H9 (cell line): ENCODE measurements around the gene L1TD1. TPM values are rescaled to one million over a fixed set of nuclear protein-coding genes. Genes with fewer than 3 reads are reported as not detected.

ENCODE experiments used
- DNase-seq: peaks from one replicate; pipeline ENCODE4 v3.0.0-alpha.2; 2017
- H2AFZ ChIP-seq: one replicate; pipeline ENCODE4 v1.6.1; 2013; ENCODE audit warnings: mild to moderate bottlenecking, low read length, control low read depth, moderate library complexity
- H2AK5ac ChIP-seq: 2 replicates; pipeline ENCODE4 v1.6.1; 2013; ENCODE audit warnings: low read length, control low read depth, mixed read lengths; ENCODE audit not compliant: insufficient read length
- H2BK120ac ChIP-seq: one replicate; pipeline ENCODE4 v1.6.1; 2013; ENCODE audit warnings: low read depth, mild to moderate bottlenecking, low read length, control low read depth, inconsistent platforms; ENCODE audit not compliant: poor library complexity, severe bottlenecking
- H2BK12ac ChIP-seq: 2 replicates; pipeline ENCODE4 v1.6.1; 2013; ENCODE audit warnings: low read length, control low read depth, mixed read lengths, low read depth; ENCODE audit not compliant: insufficient read length
- H2BK15ac ChIP-seq: 2 replicates; pipeline ENCODE4 v1.6.1; 2013; ENCODE audit warnings: low read depth, low read length, control low read depth
- H2BK20ac ChIP-seq: one replicate; pipeline ENCODE4 v1.6.1; 2013; ENCODE audit warnings: low read depth, mild to moderate bottlenecking, low read length, control low read depth, inconsistent platforms; ENCODE audit not compliant: poor library complexity, severe bottlenecking
- H2BK5ac ChIP-seq: 2 replicates; pipeline ENCODE4 v1.6.1; 2013; ENCODE audit warnings: low read length, control low read depth, mixed read lengths; ENCODE audit not compliant: insufficient read length
- H3K14ac ChIP-seq: 2 replicates; pipeline ENCODE4 v1.6.1; 2013; ENCODE audit warnings: low read length, control low read depth; ENCODE audit not compliant: insufficient read depth
- H3K18ac ChIP-seq: 2 replicates; pipeline ENCODE4 v1.6.1; 2013; ENCODE audit warnings: low read depth, mild to moderate bottlenecking, mixed read lengths, low read length, control low read depth; ENCODE audit not compliant: insufficient read length
- H3K23ac ChIP-seq: 2 replicates; pipeline ENCODE4 v1.6.1; 2013; ENCODE audit warnings: low read length, control low read depth, mixed read lengths, low read depth; ENCODE audit not compliant: insufficient read length
- H3K23me2 ChIP-seq: 2 replicates; pipeline ENCODE4 v1.6.1; 2013; ENCODE audit warnings: low read depth, mild to moderate bottlenecking, mixed read lengths, low read length, control low read depth; ENCODE audit not compliant: insufficient read length, poor library complexity, severe bottlenecking
- H3K27ac ChIP-seq: 2 replicates; pipeline ENCODE4 v1.5.1; 2013; ENCODE audit warnings: low read length, control low read depth, mixed read lengths, low read depth; ENCODE audit not compliant: insufficient read length
- H3K27me3 ChIP-seq: 2 replicates; pipeline ENCODE4 v1.6.1; 2013; ENCODE audit warnings: low read length, control low read depth, inconsistent platforms; ENCODE audit not compliant: insufficient read depth
- H3K4ac ChIP-seq: 2 replicates; pipeline ENCODE4 v1.6.1; 2013; ENCODE audit warnings: low read depth, mild to moderate bottlenecking, control low read depth, inconsistent platforms, low read length, moderate library complexity
- H3K4me1 ChIP-seq: 2 replicates; pipeline ENCODE4 v1.6.1; 2013; ENCODE audit warnings: low read length, control low read depth, inconsistent platforms; ENCODE audit not compliant: insufficient read depth
- H3K4me2 ChIP-seq: 2 replicates; pipeline ENCODE4 v1.6.1; 2013; ENCODE audit warnings: low read length, control low read depth, mixed read lengths; ENCODE audit not compliant: insufficient read length, insufficient read depth
- H3K56ac ChIP-seq: 2 replicates; pipeline ENCODE4 v1.6.1; 2013; ENCODE audit warnings: low read depth, mild to moderate bottlenecking, mixed read lengths, low read length, control low read depth; ENCODE audit not compliant: insufficient read length
- H3K79me1 ChIP-seq: 2 replicates; pipeline ENCODE4 v1.6.1; 2013; ENCODE audit warnings: low read depth, mild to moderate bottlenecking, moderate library complexity, low read length, control low read depth, inconsistent platforms; ENCODE audit not compliant: insufficient read depth, poor library complexity, severe bottlenecking
- H3K79me2 ChIP-seq: 2 replicates; pipeline ENCODE4 v1.6.1; 2013; ENCODE audit warnings: low read length, control low read depth, inconsistent platforms; ENCODE audit not compliant: insufficient read depth
- H3K9ac ChIP-seq: 2 replicates; pipeline ENCODE4 v1.6.1; 2013; ENCODE audit warnings: low read length, control low read depth, mixed read lengths; ENCODE audit not compliant: insufficient read length; ENCODE audit errors: extremely low read depth
- H3K9me3 ChIP-seq: one replicate; pipeline ENCODE4 v1.6.1; 2013; ENCODE audit warnings: low read depth, low read length, inconsistent platforms; ENCODE audit not compliant: control insufficient read depth
- H3T11ph ChIP-seq: one replicate; pipeline ENCODE4 v1.6.1; 2013; ENCODE audit warnings: mild to moderate bottlenecking, low read length, control low read depth, inconsistent platforms
- H4K20me1 ChIP-seq: one replicate; pipeline ENCODE4 v1.6.1; 2013; ENCODE audit not compliant: control insufficient read depth, insufficient read length, insufficient read depth
- H4K5ac ChIP-seq: 2 replicates; pipeline ENCODE4 v1.6.1; 2013; ENCODE audit warnings: low read depth, mild to moderate bottlenecking, mixed read lengths, low read length, control low read depth; ENCODE audit not compliant: insufficient read length
- H4K8ac ChIP-seq: replicated peaks from 2 replicates; pipeline ENCODE4 v1.6.1; 2013; ENCODE audit warnings: low read length, control low read depth, mixed read lengths, low read depth; ENCODE audit not compliant: insufficient read length
- H4K91ac ChIP-seq: 2 replicates; pipeline ENCODE4 v1.6.1; 2013; ENCODE audit warnings: low read depth, mild to moderate bottlenecking, moderate library complexity, mixed read lengths, low read length, control low read depth; ENCODE audit not compliant: insufficient read length
- H3K27ac Mint-ChIP-seq, 3 experiments: 2 replicates in 2 of 3; 3 replicates in 1 of 3; pipeline ENCODE4 v1.8.0; 2020 to 2021; ENCODE audit warnings: mixed read lengths in 3 of 3, mild to moderate bottlenecking in 1 of 3, moderate library complexity in 1 of 3
- H3K27me3 Mint-ChIP-seq: 2 replicates; pipeline ENCODE4 v1.8.0; 2021; ENCODE audit warnings: low read depth, mild to moderate bottlenecking, moderate library complexity, mixed read lengths
- H3K36me3 Mint-ChIP-seq, 3 experiments: 2 replicates in 2 of 3; 3 replicates in 1 of 3; pipeline ENCODE4 v1.8.0; 2020 to 2021; ENCODE audit warnings: low read depth in 3 of 3, mixed read lengths in 3 of 3; ENCODE audit not compliant: insufficient read depth in 1 of 3
- H3K4me1 Mint-ChIP-seq, 2 experiments: 2 replicates each; pipeline ENCODE4 v1.8.0; 2020; ENCODE audit warnings: mixed read lengths in 2 of 2
- H3K4me3 Mint-ChIP-seq, 2 experiments: 2 replicates in 1 of 2; 3 replicates in 1 of 2; pipeline ENCODE4 v1.8.0; 2020 to 2021; ENCODE audit warnings: mild to moderate bottlenecking in 2 of 2, mixed read lengths in 2 of 2, moderate library complexity in 1 of 2
- H3K9me3 Mint-ChIP-seq, 2 experiments: 2 replicates in 1 of 2; 3 replicates in 1 of 2; pipeline ENCODE4 v1.8.0; 2020; ENCODE audit warnings: mild to moderate bottlenecking in 2 of 2, mixed read lengths in 2 of 2, moderate library complexity in 1 of 2
- WGBS: extraction: QIAGEN DNeasy Blood & Tissue Kit; methylation state at CpG from one replicate; pipeline ENCODE4 v1.1.7; 2013; ENCODE audit warnings: missing lambda C conversion rate, low lambda C conversion rate, mixed read lengths; ENCODE audit not compliant: insufficient read length; ENCODE audit errors: extremely low coverage; 5-methylcytosine and 5-hydroxymethylcytosine counted together
- total RNA-seq: library from RNA; stranded (reverse); gene quantifications from 2 replicates; pipeline ENCODE4 v1.2.1, GENCODE V29; 2021
- TF ChIP-seq, protein P1 (sequence below): fragments of 200-600 bp; sonication (generic); conservative IDR thresholded peaks from 3 replicates; pipeline ENCODE4 v1.8.0; 2021; ENCODE audit warnings: antibody characterized with exemption, mild to moderate bottlenecking

The L1TD1 gene
- total RNA-seq, 1 experiment from 2014 or later: 422 TPM

- Histone ChIP-seq H4K8ac (no peak overlapping the region), H4K5ac (no peak overlapping the region), H3K14ac (no peak overlapping the region), H2AK5ac (no peak overlapping the region), H3K79me2 (no peaks in the 10 kb centered on the region), H4K91ac (no peak overlapping the region), H3K27ac (no peak overlapping the region), H4K20me1 (no peaks in the 10 kb centered on the region), H3K4ac (no peak overlapping the region), H3K56ac (no peak overlapping the region), H3T11ph (no peak overlapping the region), H3K9me3 (no peaks in the 10 kb centered on the region), H3K4me2 (no peak overlapping the region), H3K9ac (no peak overlapping the region), H2BK5ac (no peak overlapping the region), H3K23me2 (no peaks in the 10 kb centered on the region), H2BK12ac (no peak overlapping the region), H2BK20ac (no peak overlapping the region), H3K27me3 (no peaks in the 10 kb centered on the region), H3K23ac (no peak overlapping the region), H2AFZ (no peak overlapping the region), H2BK120ac (no peak overlapping the region), H3K79me1 (no peaks in the 10 kb centered on the region), H3K4me1 (no peaks in the 10 kb centered on the region), H2BK15ac (no peak overlapping the region), H3K18ac (no peak overlapping the region)
- H3K27ac Mint-ChIP-seq: no peak overlapping the region; a peak in 1 of 7 replicates
- H3K27me3 Mint-ChIP-seq: no peaks in the 10 kb centered on the region
- no peaks in the 10 kb centered on the region for H3K9me3 Mint-ChIP-seq
- DNase-seq: no peak
- peaks cover 2 to 5% of the 10 kb centered on the region in 2 experiments for H3K4me1 Mint-ChIP-seq
- TF ChIP-seq, protein P1, sequence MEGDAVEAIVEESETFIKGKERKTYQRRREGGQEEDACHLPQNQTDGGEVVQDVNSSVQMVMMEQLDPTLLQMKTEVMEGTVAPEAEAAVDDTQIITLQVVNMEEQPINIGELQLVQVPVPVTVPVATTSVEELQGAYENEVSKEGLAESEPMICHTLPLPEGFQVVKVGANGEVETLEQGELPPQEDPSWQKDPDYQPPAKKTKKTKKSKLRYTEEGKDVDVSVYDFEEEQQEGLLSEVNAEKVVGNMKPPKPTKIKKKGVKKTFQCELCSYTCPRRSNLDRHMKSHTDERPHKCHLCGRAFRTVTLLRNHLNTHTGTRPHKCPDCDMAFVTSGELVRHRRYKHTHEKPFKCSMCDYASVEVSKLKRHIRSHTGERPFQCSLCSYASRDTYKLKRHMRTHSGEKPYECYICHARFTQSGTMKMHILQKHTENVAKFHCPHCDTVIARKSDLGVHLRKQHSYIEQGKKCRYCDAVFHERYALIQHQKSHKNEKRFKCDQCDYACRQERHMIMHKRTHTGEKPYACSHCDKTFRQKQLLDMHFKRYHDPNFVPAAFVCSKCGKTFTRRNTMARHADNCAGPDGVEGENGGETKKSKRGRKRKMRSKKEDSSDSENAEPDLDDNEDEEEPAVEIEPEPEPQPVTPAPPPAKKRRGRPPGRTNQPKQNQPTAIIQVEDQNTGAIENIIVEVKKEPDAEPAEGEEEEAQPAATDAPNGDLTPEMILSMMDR: no peak
- no peak overlapping the region for H3K4me3 Mint-ChIP-seq
- no CpG with 5 or more reads among the region's 10 CpGs for WGBS
- H3K36me3 Mint-ChIP-seq: no peaks in the 10 kb centered on the region
These were observed 55.6 kb downstream of the L1TD1 start for GRCh38 chr1:62250126-62250726.
